Esophagus squamous epithelium (tissue), 4 donors: ENCODE results near the gene DLG3.

ENCODE experiments used
- POLR2A ChIP-seq, 4 donors: fragments of 450-650 bp; IDR thresholded peaks; one replicate each; pipeline ENCODE4 v1.6.1; 2017; ENCODE audit warnings: antibody characterized with exemption in 4 of 4, mild to moderate bottlenecking in 4 of 4, moderate library complexity in 3 of 4
- TF ChIP-seq, protein P1 (sequence below), 6 experiments: fragments of 450-650 bp in 4 of 6; fragments of 200-600 bp in 2 of 6; sonication (generic) in 2 of 6; IDR thresholded peaks; one replicate each; pipeline ENCODE4 v1.5.1; 2016 to 2019; ENCODE audit warnings: antibody characterized with exemption in 6 of 6, mild to moderate bottlenecking in 4 of 6, moderate library complexity in 4 of 6

- TF ChIP-seq, protein P1, sequence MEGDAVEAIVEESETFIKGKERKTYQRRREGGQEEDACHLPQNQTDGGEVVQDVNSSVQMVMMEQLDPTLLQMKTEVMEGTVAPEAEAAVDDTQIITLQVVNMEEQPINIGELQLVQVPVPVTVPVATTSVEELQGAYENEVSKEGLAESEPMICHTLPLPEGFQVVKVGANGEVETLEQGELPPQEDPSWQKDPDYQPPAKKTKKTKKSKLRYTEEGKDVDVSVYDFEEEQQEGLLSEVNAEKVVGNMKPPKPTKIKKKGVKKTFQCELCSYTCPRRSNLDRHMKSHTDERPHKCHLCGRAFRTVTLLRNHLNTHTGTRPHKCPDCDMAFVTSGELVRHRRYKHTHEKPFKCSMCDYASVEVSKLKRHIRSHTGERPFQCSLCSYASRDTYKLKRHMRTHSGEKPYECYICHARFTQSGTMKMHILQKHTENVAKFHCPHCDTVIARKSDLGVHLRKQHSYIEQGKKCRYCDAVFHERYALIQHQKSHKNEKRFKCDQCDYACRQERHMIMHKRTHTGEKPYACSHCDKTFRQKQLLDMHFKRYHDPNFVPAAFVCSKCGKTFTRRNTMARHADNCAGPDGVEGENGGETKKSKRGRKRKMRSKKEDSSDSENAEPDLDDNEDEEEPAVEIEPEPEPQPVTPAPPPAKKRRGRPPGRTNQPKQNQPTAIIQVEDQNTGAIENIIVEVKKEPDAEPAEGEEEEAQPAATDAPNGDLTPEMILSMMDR (IDR thresholded peaks at IDR 0.05): peak; percentile 20 to 65 (median 60)
- TF ChIP-seq POLR2A (IDR thresholded peaks at IDR 0.05): peak in 1 of 4 donors; percentile 24
Measured at GRCh38 chrX:70452143-70452733, 7.6 kb downstream of the DLG3 start.
